Measurements from ENCODE around the gene RPS6KA2. TPM values are rescaled to one million over a fixed set of nuclear protein-coding genes. Genes with fewer than 3 reads are reported as not detected.

RPS6KA2 gene
- 1 to 10 TPM; 4.5 to 5.2 TPM for total RNA-seq

DNA sequence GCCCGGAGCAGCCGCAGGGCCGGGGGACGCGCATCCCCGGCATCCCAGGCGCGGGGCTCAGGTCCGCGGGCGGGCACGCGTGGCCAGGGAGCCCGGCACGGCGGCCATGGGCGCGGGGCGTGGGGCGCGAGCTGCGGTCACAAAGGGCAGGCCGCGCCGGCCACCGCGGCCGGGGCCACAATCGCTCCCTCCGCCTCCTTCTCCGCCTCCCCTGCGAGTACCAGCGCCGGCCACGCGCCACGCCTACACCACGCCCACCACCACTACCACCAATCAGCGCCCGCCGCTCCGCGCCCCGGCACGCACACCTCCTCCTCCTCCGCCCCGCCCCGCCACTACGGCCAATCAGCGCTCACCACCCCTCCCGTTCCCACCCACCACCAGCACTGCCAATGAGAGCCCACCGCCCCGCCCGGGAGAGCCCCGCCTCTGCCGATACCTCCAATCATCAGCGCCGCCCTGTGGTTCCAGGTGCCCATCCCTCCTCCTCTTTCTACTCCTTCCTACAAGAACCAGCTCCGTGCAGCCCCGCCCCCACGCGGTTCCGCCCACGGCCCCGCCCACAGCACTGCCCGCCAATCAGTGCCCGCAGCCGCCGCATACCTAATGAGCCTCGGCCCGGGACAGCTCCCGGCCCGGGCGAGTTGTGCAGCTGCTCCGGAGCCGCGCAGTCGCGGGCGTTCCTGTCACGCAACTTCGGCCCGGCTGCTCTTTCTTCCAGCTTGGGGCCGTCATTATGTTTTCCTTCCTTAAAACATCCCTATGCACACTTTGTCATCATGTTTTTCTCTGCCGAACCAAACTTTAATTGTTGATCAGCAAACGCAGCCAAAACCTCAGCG lies at the start of gene RPS6KA2:
RPS6KA2 (minus strand) TSS at position 219 of the 842 bp plus-strand sequence. CDS start 232 bp downstream, outside the sequence.

DNA sequence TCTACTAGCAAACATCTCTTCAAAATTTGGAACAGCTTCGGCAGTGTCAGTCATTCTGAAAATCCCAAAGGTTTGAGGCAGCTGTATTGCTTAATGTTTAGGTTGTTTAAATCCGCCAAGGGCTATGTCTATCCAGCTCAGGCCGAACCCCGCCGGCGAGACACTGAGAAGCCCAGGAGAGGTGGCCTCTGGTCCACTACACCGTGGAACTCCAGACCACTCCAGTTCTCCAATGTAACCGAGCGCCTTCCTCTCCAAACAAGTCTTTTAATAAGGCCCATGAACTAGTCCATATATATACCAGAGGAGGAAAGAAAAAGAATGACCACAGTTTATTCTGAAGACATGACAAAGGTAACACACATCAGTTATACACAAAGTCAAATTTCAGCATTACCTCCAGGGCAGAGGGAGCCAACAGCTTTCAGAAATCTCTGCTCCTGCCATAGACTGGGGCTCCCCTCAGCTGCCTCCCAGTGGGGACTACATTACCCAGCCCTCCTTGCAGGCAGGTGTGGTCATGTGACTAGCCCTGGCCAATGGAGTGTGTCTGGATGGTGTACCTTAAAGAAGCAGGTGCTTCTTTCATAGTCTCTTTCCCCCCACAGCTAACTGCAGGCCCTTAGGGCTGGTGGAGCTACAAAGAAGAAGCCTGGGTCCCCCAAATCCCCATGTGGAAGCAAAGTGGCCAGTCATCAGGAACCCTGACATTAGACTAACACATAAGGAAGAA lies 40.5 kb downstream of the RPS6KA2 start, which contains the start of gene RAMACL:
RAMACL (minus strand) TSS at position 255 of the 733 bp plus-strand sequence; CDS start at position 54, 201 bp downstream.

DNA sequence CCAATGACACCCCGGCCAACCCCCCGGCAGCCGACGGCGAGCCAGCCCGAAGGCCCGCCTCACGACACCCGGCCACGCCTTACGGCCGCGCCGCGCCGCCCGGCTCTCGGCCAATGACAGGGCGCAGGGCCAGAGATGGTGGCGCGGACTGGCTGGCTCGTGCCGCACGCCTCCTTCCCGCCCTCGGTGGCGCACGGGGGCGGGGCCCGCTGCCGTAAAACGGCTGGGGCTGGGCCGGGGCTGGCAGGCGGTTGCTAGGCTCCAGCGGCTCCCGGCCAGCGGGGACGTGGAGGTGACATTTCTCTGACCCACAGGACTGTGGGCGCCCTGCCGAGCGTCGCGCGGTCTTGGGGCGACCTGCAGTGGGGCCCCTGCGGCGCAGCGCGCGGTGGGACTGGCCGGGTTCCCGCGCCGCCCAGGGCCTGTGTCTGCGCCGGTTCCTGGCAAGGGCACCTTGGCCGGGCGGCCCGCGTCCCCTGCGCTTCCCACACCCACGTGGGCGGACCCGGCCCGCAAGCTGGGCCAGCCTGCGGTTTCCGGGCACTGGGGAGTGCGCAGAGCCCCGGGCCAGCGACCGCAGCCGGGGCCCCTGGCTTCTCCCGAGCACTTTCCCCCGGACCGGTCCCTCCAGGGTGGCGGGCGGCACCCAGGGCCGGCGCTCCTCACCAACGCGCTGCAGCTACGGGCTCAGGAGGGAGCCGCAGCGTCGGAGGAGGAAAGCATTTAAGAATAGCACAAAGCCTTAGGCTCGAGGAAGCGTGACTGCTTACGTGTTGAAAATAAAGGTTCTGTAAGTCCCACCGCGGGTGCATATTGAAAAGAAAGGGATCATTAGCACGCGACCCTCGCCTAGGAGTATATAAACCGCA lies 243.9 kb downstream of the RPS6KA2 start, which contains the start of gene MPC1:
MPC1 (minus strand) TSS at position 8 of the 869 bp plus-strand sequence. CDS start 64 bp downstream, outside the sequence.

Small RNA genes lying within 50 kb of the gene (microRNA-seq; reads per million reads assigned to microRNA genes)
- gene MIR1913 (ENCODE audit: borderline microRNAs expressed, borderline replicate concordance) = not detected

Other genes starting within 250 kb of the RPS6KA2 start
- gene MPC1, start 244.3 kb downstream of the RPS6KA2 start, total RNA-seq = 10 to 100 TPM; 23.1 to 24.6 TPM
- gene RAMACL, start 40.6 kb downstream of the RPS6KA2 start, total RNA-seq = under 1 TPM; 0.20 to 0.36 TPM

Data from activated naive CD4-positive, alpha-beta T cell treated with anti-CD3 and anti-CD28 coated beads, Interleukin-2, amount 10 ng/mL, durations not matched to agents 5 hours and 36 hours (primary cell).